ENCODE data around the gene ARL5A. TPM values are rescaled to one million over a fixed set of nuclear protein-coding genes. Genes with fewer than 3 reads are reported as not detected.

Gene ARL5A
- total RNA-seq, 2 donors from 2014 or later, result 44.1 to 133 TPM

DNA sequence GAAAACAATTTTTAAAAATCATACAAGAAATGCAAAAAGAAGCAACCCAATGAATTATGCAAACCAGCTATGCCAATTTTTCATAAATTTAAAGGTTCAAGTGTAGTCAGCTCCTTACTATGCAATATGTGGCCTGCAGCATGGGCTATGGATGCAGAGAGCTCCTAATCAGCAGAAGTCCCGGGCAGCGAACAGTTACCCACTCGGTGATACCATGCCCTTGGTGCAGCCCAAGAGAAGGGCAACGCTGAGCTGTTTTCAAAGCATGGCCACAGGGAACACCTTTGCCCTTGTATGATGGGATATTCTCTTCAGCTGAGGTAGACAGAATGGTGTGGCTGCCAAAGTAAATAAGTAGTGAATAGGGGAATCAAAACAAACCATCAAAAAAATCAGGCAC is 17.3 kb upstream of the ARL5A start:
- DNase-seq (ENCODE audit: low spot score) (no peak), ATAC-seq (ENCODE audit: insufficient number of reproducible peaks, low FRiP score, low read depth) (no peak)
- H3K27me3 ChIP-seq (replicated peaks; ENCODE audit: insufficient read depth), result no peaks in the 10 kb centered on the region
- no peaks in the 10 kb centered on the region for H3K36me3 ChIP-seq
- TF ChIP-seq, protein P1, sequence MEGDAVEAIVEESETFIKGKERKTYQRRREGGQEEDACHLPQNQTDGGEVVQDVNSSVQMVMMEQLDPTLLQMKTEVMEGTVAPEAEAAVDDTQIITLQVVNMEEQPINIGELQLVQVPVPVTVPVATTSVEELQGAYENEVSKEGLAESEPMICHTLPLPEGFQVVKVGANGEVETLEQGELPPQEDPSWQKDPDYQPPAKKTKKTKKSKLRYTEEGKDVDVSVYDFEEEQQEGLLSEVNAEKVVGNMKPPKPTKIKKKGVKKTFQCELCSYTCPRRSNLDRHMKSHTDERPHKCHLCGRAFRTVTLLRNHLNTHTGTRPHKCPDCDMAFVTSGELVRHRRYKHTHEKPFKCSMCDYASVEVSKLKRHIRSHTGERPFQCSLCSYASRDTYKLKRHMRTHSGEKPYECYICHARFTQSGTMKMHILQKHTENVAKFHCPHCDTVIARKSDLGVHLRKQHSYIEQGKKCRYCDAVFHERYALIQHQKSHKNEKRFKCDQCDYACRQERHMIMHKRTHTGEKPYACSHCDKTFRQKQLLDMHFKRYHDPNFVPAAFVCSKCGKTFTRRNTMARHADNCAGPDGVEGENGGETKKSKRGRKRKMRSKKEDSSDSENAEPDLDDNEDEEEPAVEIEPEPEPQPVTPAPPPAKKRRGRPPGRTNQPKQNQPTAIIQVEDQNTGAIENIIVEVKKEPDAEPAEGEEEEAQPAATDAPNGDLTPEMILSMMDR (IDR thresholded peaks at IDR 0.05), result no peak
- H3K4me3 ChIP-seq, result no peak overlapping the region
- H3K4me1 ChIP-seq (ENCODE audit: control insufficient read depth in 1 of 2, low read depth in 2 of 2), result peaks cover 9 to 28% of the 10 kb centered on the region in 2 donors
- H3K27ac ChIP-seq, result no peak overlapping the region
- no peaks in the 10 kb centered on the region for H3K9me3 ChIP-seq

DNA sequence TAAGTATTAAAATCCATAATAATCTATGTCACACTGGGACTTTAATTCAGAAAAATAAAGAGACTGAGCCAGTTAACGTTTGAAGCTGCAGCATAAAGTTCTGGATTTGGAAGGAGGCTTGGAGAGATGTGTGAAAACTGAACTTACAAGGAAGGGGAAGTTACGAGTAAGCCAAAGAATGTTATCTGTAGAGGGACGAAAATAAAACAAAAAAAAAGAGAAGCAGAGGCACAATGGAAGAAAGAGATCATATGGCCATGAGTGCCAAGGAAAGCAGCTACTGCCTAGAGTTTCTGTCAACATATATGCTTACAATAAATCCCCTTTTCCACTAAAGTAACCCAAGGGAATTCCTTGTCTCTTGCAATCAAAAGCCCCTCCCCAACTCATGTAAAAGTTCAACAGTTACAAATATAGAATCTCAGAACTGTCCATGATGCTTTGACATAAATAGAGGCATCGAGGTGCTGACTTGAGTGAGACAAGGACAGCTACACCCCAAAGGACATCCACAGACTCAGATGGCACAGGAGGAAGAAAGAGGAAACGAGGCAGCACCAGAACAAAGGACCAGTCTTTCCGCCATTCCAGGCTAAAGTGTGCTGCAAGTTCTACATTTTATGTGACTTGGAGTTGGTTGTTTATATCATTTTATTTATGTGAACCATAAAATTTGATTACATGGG is 16.1 kb upstream of the ARL5A start:
- H3K27ac ChIP-seq, result peak overlapping the region; percentile 13 to 69
- no peaks in the 10 kb centered on the region for H3K36me3 ChIP-seq
- TF ChIP-seq, protein P1 (IDR thresholded peaks at IDR 0.05), result no peak
- no peaks in the 10 kb centered on the region for H3K9me3 ChIP-seq
- peak overlapping the region; percentile 13 for H3K4me3 ChIP-seq
- H3K4me1 ChIP-seq (ENCODE audit: control insufficient read depth in 1 of 2, low read depth in 2 of 2), result peaks cover 9 to 28% of the 10 kb centered on the region in 2 donors
- no peaks in the 10 kb centered on the region for H3K27me3 ChIP-seq (replicated peaks; ENCODE audit: insufficient read depth)
- ATAC-seq (ENCODE audit: insufficient number of reproducible peaks, low FRiP score, low read depth) (no peak), DNase-seq (ENCODE audit: low spot score) (no peak)

DNA sequence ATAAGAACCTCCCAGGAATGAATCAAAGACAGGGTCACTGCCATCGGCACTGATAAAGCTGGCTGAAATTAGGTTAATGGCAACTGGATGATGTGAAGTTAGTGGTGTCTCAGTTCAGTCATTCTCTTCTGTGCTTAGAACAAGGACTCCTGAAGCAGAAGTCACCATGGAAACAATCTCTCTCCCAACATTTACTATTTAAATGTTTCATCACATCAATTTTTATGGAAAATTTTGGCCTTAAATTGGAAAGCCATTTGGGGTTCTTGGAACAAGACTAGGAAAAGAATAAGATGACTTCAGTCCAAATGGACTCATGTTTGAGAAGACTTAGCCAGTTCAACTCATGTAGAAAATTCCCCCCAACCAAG is 15.5 kb upstream of the ARL5A start:
- peak overlapping the region; percentile 13 for H3K4me3 ChIP-seq
- DNase-seq (ENCODE audit: low spot score) (no peak), ATAC-seq (ENCODE audit: insufficient number of reproducible peaks, low FRiP score, low read depth) (peak; percentile 58)
- H3K4me1 ChIP-seq (ENCODE audit: control insufficient read depth in 1 of 2, low read depth in 2 of 2), result peaks cover 9 to 28% of the 10 kb centered on the region in 2 donors
- H3K36me3 ChIP-seq, result no peaks in the 10 kb centered on the region
- TF ChIP-seq, protein P1 (IDR thresholded peaks at IDR 0.05), result no peak
- H3K27ac ChIP-seq, result peak overlapping the region; percentile 13 to 69
- no peaks in the 10 kb centered on the region for H3K9me3 ChIP-seq
- H3K27me3 ChIP-seq (replicated peaks; ENCODE audit: insufficient read depth), result no peaks in the 10 kb centered on the region

DNA sequence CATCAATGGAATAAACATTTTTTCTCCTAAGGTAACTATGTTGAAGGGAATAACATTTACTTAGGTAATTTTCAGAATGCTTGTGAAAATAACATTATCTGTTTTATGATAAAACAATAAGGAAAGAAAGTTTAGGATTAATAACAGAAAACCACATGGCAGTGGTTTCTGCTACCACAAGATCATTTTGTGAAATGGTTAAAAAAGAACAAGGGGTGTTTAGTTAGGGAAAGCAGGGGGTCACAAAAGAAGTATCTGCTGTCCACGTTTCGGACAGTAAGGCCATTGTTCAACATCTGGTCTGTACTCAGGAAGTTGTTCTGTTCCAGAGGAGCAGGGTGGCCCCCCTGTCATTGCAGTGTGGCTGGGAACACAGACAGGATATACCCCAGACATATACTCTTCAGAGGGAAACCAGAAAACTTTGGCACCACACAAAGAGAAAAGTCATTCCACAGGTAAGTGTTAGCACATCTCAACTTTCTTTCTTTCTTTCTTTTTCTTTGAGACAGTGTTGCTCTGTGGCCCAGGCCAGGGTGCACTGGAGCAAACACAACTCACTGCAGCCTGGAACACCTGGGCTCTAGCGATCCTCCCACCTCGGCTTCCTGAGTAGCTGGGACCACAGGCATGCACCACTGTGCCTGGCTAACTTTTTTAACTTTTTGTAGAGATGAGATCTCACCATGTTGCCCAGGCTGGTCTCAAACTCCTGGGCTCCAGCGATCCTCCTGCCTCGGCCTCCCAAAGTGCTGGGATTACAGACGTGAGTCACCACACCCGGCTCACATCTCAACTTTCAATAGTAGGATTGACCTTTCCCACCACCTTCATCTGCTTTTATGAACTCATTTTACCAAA is 14.8 kb upstream of the ARL5A start:
- Histone ChIP-seq H3K27ac (peak overlapping the region; percentile 13 to 69), H3K36me3 (no peaks in the 10 kb centered on the region), H3K9me3 (no peaks in the 10 kb centered on the region), H3K4me1 (ENCODE audit: control insufficient read depth in 1 of 2, low read depth in 2 of 2) (peaks cover 9 to 28% of the 10 kb centered on the region in 2 donors), H3K4me3 (no peak overlapping the region), H3K27me3 (replicated peaks; ENCODE audit: insufficient read depth) (no peaks in the 10 kb centered on the region)
- DNase-seq (ENCODE audit: low spot score) (no peak), ATAC-seq (ENCODE audit: insufficient number of reproducible peaks, low FRiP score, low read depth) (no peak)
- TF ChIP-seq, protein P1 (IDR thresholded peaks at IDR 0.05), result no peak

DNA sequence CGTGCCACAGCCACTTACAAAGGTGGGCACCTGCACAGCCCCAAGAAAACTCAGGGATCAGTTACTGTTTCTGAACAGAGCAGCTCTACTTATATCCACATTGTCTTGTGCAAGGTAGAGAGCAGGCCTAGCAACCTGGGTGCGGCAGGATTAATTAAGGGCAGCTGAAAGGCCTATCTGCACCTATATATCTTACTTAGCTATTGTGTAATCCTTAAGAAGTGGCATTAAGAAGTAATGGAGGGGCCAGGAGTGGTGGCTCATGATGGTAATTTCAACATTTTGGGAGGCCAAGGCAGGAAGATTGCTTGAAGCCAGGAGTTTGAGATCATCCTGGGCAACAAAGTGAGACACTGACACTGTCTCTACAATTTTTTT is 12.8 kb upstream of the ARL5A start:
- TF ChIP-seq, protein P1 (IDR thresholded peaks at IDR 0.05), result no peak
- H3K4me1 ChIP-seq (ENCODE audit: control insufficient read depth in 1 of 2, low read depth in 2 of 2), result peaks cover 9 to 28% of the 10 kb centered on the region in 2 donors
- H3K27me3 ChIP-seq (replicated peaks; ENCODE audit: insufficient read depth), result no peaks in the 10 kb centered on the region
- ATAC-seq (ENCODE audit: insufficient number of reproducible peaks, low FRiP score, low read depth) (no peak), DNase-seq (ENCODE audit: low spot score) (no peak)
- H3K27ac ChIP-seq, result no peak overlapping the region
- no peaks in the 10 kb centered on the region for H3K9me3 ChIP-seq
- no peaks in the 10 kb centered on the region for H3K36me3 ChIP-seq
- H3K4me3 ChIP-seq, result no peak overlapping the region
